D721Med (cell line): ENCODE measurements around the gene OR7A10.

ENCODE experiments used
- DNase-seq: peaks from one replicate; pipeline ENCODE4 v3.0.0; 2011; ENCODE audit warnings: low spot score; ENCODE audit not compliant: insufficient read length
- FAIRE-seq: peaks from 2 replicates; lab custom pipeline; 2011; peaks lifted over from hg19 to GRCh38; lab: Jason Lieb, UNC
- TF ChIP-seq, protein P1 (sequence below): IDR thresholded peaks from 2 replicates; pipeline ENCODE4 v1.5.1; 2012; ENCODE audit warnings: mild to moderate bottlenecking, control low read depth; ENCODE audit not compliant: insufficient read depth; ENCODE audit errors: missing control alignments

The OR7A10 gene

DNA sequence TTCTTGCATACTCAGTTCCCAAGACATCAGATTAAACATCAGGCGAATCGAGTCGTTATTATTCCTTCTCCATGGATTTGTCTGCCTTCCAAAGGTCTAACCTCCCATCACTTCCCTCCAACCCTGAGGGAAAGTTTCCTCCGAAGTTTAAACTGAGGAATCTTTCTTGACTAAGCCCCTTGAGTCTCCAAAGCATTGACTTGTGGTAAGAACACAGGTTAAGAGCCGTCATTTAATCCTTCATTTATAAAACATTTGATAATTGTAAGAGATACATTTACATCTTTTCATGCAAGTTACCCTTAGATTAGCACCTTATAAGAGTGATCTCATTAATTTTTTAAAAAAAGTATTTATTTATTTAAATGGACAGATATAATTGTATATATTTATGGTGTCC, at the start of gene OR7A10:
Gene OR7A10 (minus strand): TSS at position 101 of the 400 bp plus-strand sequence. CDS start 7,045 bp downstream, outside the sequence.
- TF ChIP-seq, protein P1, sequence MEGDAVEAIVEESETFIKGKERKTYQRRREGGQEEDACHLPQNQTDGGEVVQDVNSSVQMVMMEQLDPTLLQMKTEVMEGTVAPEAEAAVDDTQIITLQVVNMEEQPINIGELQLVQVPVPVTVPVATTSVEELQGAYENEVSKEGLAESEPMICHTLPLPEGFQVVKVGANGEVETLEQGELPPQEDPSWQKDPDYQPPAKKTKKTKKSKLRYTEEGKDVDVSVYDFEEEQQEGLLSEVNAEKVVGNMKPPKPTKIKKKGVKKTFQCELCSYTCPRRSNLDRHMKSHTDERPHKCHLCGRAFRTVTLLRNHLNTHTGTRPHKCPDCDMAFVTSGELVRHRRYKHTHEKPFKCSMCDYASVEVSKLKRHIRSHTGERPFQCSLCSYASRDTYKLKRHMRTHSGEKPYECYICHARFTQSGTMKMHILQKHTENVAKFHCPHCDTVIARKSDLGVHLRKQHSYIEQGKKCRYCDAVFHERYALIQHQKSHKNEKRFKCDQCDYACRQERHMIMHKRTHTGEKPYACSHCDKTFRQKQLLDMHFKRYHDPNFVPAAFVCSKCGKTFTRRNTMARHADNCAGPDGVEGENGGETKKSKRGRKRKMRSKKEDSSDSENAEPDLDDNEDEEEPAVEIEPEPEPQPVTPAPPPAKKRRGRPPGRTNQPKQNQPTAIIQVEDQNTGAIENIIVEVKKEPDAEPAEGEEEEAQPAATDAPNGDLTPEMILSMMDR: no peak
- no peak for DNase-seq
- no peak for FAIRE-seq

DNA sequence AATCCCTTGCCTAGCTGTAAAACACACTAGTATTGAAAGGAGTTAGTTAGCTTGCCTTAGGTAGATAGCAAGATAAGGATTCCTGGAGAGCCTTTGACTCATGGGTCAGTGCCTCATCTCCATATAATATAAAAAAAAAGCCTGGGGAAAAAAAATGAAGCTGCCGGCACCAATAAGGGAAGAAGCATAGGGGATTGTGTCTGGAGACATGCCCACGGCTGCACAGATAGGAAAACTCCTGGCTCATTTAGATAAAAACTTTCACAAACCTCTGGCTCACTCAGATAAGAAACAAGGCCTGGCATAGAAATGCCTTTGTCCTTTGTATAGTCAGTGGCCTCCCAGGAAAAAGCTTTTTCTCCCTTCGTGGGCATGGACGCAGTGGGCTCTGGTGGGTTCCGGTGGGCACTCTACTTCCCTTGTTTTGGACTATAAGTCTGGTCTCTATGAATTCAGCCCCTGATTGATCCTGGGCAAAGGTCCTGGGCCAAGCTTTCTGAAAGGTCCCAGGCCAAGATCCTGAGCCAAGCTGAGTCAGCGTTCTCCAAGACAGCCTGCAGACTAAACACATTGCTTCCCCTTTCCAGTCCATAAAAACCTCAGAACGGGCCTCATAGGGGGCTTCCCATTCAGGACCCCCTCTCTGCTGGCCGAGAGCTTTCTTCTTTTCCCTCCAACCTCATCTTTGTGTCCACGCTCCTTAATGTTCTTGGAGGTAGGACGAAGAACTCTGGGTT, 42.1 kb upstream of the OR7A10 start:
- FAIRE-seq (no peak), DNase-seq (no peak)
- TF ChIP-seq, protein P1: no peak

DNA sequence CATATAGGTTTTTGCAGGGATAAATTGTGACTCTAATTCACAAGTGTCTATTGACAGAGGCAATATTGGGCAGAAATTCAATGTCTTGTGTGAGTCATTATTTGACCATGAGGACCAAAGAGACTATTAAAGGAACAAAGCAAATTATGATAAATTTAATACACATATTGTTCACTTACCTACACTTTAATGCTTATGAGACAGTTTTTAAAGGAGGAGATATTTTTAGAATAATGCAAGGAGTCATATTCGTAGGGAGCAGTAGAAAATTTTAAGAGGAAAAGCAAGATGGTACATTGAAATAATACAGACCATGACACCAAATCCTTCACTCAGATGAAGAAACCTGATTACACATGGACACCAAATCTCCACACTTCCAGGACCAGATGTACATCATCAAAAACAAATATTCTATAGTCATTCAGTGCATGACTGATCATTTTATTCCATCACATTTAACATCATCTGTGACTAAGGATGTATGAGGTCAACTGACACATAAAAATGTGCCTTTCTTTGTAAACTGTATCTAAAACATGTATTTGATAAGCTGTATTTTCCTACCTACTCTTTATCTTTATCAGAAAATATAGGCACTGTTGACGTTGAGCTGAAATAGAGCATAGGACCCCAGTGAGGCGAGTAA, 41.4 kb upstream of the OR7A10 start:
- FAIRE-seq (no peak), DNase-seq (no peak)
- TF ChIP-seq, protein P1: no peak

DNA sequence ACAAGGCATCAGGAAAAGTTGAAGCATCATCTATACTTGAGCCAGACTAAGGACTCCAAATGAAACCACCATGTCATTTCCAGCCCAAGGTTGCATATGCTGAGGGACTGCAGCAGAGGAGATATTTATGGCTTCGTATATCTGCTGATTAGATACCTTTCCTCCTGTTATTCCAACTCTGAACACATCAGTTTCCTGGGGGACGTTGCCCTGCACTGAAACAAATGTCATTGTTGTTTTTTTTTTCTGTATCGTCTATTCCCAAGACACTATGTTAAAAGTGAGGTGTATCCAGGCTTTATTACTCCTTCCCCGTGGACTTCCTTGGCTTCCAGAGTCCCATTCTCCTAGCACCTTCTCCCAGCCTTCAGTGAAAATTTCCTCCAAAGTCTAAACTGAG, 37.3 kb upstream of the OR7A10 start, which contains the start of gene OR7A17:
Gene OR7A17 (minus strand): TSS at position 101 of the 400 bp plus-strand sequence. CDS start 4,777 bp downstream, outside the sequence.
- DNase-seq (no peak), FAIRE-seq (no peak)
- TF ChIP-seq, protein P1: no peak

DNA sequence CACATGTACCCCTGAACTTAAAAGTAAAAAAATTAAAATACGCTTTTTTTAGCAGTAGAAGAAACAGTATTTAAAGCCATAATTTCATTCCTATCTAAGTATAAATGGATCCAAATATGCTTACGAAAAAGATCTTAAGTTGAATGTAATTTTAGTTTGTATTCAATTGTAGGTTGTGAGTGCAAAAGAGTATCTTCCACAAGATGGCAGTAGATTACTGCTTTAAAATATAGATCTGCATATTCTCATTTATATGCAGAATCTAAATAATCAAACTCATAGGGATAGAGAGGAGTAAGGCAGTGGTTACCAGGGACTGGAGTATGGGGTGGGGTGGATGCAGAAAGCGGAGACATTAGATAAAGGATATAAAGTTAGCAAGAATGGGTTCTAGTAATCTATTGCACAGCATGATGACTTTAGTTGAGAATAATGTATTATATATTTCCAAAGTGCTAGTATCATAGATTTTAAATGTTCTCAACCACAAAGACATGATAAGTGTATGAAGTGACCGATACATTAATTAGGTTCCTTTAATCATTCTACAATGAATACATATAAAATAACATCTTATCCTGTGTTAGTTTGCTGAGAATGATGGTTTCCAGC, 23.0 kb upstream of the OR7A10 start:
- TF ChIP-seq, protein P1: peak; percentile 49
- FAIRE-seq (no peak), DNase-seq (no peak)

DNA sequence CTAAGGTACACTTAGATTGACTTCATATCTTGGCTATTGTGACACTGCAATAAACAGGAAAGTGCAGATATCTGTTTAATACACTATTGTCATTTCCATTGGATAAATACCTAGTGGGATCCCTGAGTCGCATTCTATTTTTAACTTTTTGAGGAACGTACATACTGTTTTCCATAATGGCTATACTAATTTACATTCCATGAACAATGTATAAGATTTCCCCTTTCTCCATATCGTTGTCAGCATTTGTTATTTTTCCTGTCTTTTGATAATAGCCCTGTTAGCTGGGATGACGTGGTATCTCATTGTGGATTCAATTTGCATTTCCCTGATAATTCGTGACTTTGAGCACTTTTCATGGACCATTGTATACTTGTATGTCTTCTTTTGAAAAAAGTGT, 19.8 kb upstream of the OR7A10 start:
- FAIRE-seq: no peak
- no peak for DNase-seq
- TF ChIP-seq, protein P1: no peak
